ENCODE results near the gene SEC16B.
"Not testable (repeated sequence)": the region's sequence is repeated elsewhere in the genome, so short reads cannot be mapped to it uniquely, and the experiment has no call there.

The SEC16B gene

DNA sequence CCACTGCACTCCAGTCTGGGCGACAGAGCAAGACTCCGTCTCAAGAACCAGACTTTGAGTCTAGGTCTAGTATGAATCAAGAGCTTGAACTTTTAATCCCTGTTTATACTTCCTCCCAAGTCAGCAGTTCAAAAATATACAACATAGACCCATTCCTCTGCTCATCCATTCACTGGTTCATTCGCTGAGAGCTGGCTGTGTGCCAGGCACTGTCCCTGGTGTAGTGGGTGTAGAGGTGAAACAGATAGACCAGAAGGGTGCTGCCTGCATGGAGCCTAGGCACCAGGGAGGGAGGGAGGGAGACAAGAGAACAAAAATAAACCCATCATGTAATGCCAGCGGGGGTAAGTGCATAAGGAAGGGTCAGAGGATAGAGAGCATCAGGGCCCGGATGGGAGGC is 25.5 kb upstream of the SEC16B start:
- DNase-seq (ENCODE audit: low read depth) = no peak
- no peak overlapping the region for H3K4me3 ChIP-seq (ENCODE audit: low read depth, low read length)
- TF ChIP-seq, protein P1, sequence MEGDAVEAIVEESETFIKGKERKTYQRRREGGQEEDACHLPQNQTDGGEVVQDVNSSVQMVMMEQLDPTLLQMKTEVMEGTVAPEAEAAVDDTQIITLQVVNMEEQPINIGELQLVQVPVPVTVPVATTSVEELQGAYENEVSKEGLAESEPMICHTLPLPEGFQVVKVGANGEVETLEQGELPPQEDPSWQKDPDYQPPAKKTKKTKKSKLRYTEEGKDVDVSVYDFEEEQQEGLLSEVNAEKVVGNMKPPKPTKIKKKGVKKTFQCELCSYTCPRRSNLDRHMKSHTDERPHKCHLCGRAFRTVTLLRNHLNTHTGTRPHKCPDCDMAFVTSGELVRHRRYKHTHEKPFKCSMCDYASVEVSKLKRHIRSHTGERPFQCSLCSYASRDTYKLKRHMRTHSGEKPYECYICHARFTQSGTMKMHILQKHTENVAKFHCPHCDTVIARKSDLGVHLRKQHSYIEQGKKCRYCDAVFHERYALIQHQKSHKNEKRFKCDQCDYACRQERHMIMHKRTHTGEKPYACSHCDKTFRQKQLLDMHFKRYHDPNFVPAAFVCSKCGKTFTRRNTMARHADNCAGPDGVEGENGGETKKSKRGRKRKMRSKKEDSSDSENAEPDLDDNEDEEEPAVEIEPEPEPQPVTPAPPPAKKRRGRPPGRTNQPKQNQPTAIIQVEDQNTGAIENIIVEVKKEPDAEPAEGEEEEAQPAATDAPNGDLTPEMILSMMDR (IDR thresholded peaks at IDR 0.05; ENCODE audit: control insufficient read depth, extremely low read depth, insufficient read depth) = no peak

DNA sequence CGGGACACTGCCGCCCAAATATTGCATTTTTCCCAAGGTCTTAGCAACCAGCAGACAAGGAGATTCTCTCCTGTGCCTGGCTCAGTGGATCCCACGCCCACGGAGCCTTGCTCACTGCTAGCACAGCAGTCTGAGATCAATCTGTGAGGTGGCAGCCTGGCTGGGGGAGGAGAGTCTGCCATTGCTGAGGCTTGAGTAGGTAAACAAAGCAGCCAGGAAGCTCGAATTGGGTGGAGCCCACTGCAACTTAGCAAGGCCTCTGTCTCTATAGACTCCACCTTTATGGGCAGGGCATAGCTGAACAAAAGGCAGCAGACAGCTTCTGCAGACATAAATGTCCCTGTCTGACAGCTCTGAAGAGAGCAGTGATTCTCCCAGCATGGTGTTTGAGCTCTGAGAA is 16.4 kb upstream of the SEC16B start:
- DNase-seq (ENCODE audit: low read depth) = peak; percentile 7
- not testable (repeated sequence) for H3K4me3 ChIP-seq (ENCODE audit: low read depth, low read length)

DNA sequence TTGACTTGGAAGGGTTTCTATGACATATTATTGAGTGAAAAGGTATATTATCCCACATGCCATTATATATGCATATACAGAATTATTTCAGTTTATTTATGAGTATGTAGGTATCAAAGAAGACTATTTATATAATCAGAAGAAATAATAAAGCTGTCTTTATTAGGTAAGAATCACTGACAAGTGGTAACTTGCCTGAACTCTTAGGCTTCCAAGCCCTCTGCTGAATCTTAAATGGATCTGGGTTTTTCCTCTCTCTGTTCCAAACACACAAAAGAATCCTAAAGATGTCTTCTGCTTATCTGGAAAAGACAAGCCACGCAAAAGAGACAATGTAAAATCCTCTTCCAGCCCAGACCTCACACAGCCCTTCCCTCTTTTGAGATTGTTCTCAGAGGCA is 14.9 kb upstream of the SEC16B start:
- DNase-seq (ENCODE audit: low read depth) = no peak
- no peak overlapping the region for H3K4me3 ChIP-seq (ENCODE audit: low read depth, low read length)
- TF ChIP-seq, protein P1 (IDR thresholded peaks at IDR 0.05; ENCODE audit: control insufficient read depth, extremely low read depth, insufficient read depth) = no peak

DNA sequence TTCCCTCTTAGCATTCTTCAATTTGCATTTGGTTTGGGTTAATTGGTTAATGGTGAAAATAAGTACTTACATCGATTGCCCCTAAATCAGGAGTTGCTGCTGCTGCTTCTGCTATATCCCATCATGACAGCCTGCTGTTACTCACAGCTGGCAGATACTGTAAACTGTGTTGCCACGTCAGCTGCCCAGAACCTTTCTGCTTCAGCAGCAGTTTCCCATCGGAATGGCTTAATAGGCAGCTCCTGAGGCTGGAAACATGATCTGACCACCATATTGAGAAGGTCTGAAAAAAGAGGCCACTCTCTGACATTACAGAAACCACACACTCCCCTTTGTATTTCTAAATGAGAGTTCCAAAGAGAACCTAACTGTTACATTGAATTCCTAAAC is 14.3 kb upstream of the SEC16B start:
- peak; percentile 40 for DNase-seq (ENCODE audit: low read depth)
- H3K4me3 ChIP-seq (ENCODE audit: low read depth, low read length) = no peak overlapping the region
- TF ChIP-seq, protein P1 (IDR thresholded peaks at IDR 0.05; ENCODE audit: control insufficient read depth, extremely low read depth, insufficient read depth) = no peak

DNA sequence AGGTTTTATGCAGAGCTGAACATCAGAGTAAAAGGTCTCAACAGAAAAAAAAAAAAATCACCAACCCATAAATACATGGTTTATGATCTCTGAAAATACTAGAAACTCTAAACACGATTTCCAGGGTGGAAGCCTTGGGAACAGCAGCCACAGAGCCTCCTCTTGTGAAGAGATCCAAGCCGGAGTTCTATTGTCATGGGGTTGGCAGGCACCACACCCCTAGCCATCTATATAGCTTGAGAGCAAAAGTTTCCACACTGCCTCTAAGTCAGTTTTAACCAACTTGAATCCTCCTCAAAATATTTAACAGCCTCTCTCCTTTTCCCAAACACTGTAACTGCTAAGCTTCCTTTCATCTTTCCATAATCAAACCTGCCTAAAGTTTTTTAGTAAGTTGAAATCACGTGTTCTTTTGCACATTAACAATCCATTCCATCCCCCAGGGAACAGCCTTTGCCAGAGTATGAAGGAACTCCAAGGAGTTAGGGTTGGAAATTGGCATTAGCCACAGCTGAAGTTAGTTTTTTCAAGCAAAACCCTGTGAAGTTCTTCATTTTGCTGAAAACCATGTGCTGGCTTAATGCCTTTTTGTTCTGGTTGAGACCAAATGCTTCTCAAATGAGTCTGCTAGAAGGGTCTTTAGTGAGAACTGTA is 13.8 kb upstream of the SEC16B start:
- DNase-seq (ENCODE audit: low read depth) = no peak
- no peak overlapping the region for H3K4me3 ChIP-seq (ENCODE audit: low read depth, low read length)
- TF ChIP-seq, protein P1 (IDR thresholded peaks at IDR 0.05; ENCODE audit: control insufficient read depth, extremely low read depth, insufficient read depth) = no peak

DNA sequence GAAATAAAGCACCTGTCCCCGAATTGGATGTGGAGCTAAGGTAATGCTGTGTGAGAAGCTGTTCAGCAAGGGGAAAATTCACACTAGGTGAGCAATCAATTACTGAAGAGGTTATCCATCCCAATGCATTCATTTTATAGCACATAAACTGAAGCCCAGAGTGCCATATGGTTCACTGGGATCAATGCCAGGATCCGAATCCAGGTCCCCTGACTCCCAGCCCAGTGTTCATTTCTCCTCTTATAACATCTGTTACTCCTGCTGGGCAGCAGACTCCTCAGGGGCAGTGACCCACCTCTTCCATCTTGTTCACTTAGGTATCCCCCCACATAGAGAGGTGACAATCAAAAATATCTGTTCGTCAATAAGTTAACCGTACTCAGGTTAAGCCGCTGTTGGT is 13.2 kb upstream of the SEC16B start:
- DNase-seq (ENCODE audit: low read depth) = no peak
- TF ChIP-seq, protein P1 (IDR thresholded peaks at IDR 0.05; ENCODE audit: control insufficient read depth, extremely low read depth, insufficient read depth) = no peak
- H3K4me3 ChIP-seq (ENCODE audit: low read depth, low read length) = no peak overlapping the region

DNA sequence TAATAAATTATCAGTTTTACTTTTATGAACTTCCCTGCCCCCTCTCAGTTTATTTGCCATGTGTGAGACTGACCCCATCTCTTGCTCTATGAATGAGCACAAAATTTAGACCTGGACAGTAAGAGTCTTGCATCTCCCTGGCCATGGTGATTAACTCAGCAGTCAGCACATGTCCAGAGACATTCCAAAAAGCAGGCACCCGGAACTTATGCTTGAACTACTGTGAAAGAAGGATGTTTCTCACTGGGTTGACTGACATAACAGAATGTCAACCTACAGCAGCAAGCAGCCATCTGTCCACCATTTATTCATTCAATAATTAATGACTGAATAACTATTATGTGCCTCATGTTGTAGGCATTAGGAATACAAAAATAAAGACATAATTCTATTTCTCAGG is 11.3 kb upstream of the SEC16B start:
- no peak overlapping the region for H3K4me3 ChIP-seq (ENCODE audit: low read depth, low read length)
- TF ChIP-seq, protein P1 (IDR thresholded peaks at IDR 0.05; ENCODE audit: control insufficient read depth, extremely low read depth, insufficient read depth) = no peak
- no peak for DNase-seq (ENCODE audit: low read depth)
